GM19035 (cell line): ENCODE measurements around the gene LINC00305.

ENCODE experiments used
- ATAC-seq: cut with Tn5 transposase; IDR thresholded peaks from one replicate; pipeline ENCODE4 v1.9.1; 2021; ENCODE audit not compliant: unreplicated experiment

The LINC00305 gene

GRCh38 chr18:64116571-64117175 is 32.2 kb downstream of the LINC00305 start:
- no peak for ATAC-seq

GRCh38 chr18:64115881-64116280 is 33.0 kb downstream of the LINC00305 start:
- ATAC-seq: no peak

GRCh38 chr18:64111950-64112349 is 36.9 kb downstream of the LINC00305 start:
- ATAC-seq: no peak

GRCh38 chr18:64110692-64111480 is 38.0 kb downstream of the LINC00305 start:
- no peak for ATAC-seq

GRCh38 chr18:64103986-64104385 is 44.9 kb downstream of the LINC00305 start:
- ATAC-seq: no peak

- no peak for ATAC-seq
Observed at GRCh38 chr18:64100116-64100922, 48.6 kb downstream of the LINC00305 start.

- ATAC-seq: no peak
Observed at GRCh38 chr18:64099244-64099643, 49.6 kb downstream of the LINC00305 start.

- no peak for ATAC-seq
Observed at GRCh38 chr18:64097497-64097896, 51.4 kb downstream of the LINC00305 start.

GRCh38 chr18:64095056-64095455 is 53.8 kb downstream of the LINC00305 start:
- no peak for ATAC-seq

- ATAC-seq: no peak
Observed at GRCh38 chr18:64094210-64094609, 54.7 kb downstream of the LINC00305 start.

- ATAC-seq: no peak
Observed at GRCh38 chr18:64091526-64091925, 57.4 kb downstream of the LINC00305 start.

- ATAC-seq: no peak
Observed at GRCh38 chr18:64090876-64091275, 58.0 kb downstream of the LINC00305 start.

GRCh38 chr18:64083916-64084315 is 65.0 kb downstream of the LINC00305 start:
- no peak for ATAC-seq

GRCh38 chr18:64082513-64082912 is 66.4 kb downstream of the LINC00305 start:
- ATAC-seq: no peak

GRCh38 chr18:64082054-64082453 is 66.8 kb downstream of the LINC00305 start:
- no peak for ATAC-seq

- ATAC-seq: no peak
Observed at GRCh38 chr18:64073971-64074370, 74.9 kb downstream of the LINC00305 start.

- no peak for ATAC-seq
Observed at GRCh38 chr18:64055019-64055418, 93.9 kb downstream of the LINC00305 start.

- ATAC-seq: no peak
Observed at GRCh38 chr18:64053246-64053645, 95.6 kb downstream of the LINC00305 start.

- no peak for ATAC-seq
Observed at GRCh38 chr18:64052772-64053171, 96.1 kb downstream of the LINC00305 start.

GRCh38 chr18:64044616-64045015 is 104.3 kb downstream of the LINC00305 start:
- no peak for ATAC-seq

- no peak for ATAC-seq
Observed at GRCh38 chr18:64042728-64043358, 106.0 kb downstream of the LINC00305 start.
